HEK293 (cell line): Measurements from ENCODE around the gene RSPH1.

Experiments used
- GLIS2 ChIP-seq: fragments of 450-650 bp; formaldehyde crosslinking; IDR thresholded peaks from 2 replicates; pipeline ENCODE4 v1.5.1; 2016; ENCODE audit warnings: missing biosample characterization, missing genetic modification characterization
- KLF16 ChIP-seq: fragments of 450-650 bp; formaldehyde crosslinking; IDR thresholded peaks from 2 replicates; pipeline ENCODE4 v1.5.1; 2017; ENCODE audit warnings: missing biosample characterization, missing genetic modification characterization
- PRDM10 ChIP-seq: fragments of 450-650 bp; formaldehyde crosslinking; IDR thresholded peaks from 2 replicates; pipeline ENCODE4 v1.5.1; 2016; ENCODE audit warnings: missing biosample characterization, missing genetic modification characterization
- SCRT1 ChIP-seq: fragments of 450-650 bp; formaldehyde crosslinking; IDR thresholded peaks from 2 replicates; pipeline ENCODE4 v1.5.1; 2016; ENCODE audit warnings: missing biosample characterization, missing genetic modification characterization, borderline replicate concordance
- ZIC2 ChIP-seq: fragments of 450-650 bp; formaldehyde crosslinking; IDR thresholded peaks from 2 replicates; pipeline ENCODE4 v1.5.1; 2016; ENCODE audit warnings: missing biosample characterization, missing genetic modification characterization
- ZNF121 ChIP-seq: fragments of 450-650 bp; formaldehyde crosslinking; IDR thresholded peaks from 2 replicates; pipeline ENCODE4 v1.5.1; 2016; ENCODE audit warnings: missing biosample characterization, missing genetic modification characterization
- ZNF19 ChIP-seq: fragments of 450-650 bp; formaldehyde crosslinking; IDR thresholded peaks from 2 replicates; pipeline ENCODE4; 2016; ENCODE audit warnings: missing biosample characterization, missing genetic modification characterization, low read depth
- ZNF2 ChIP-seq: fragments of 450-650 bp; formaldehyde crosslinking; IDR thresholded peaks from 2 replicates; pipeline ENCODE4 v1.5.1; 2016; ENCODE audit warnings: missing biosample characterization, missing genetic modification characterization
- ZNF341 ChIP-seq: fragments of 450-650 bp; formaldehyde crosslinking; IDR thresholded peaks from 2 replicates; pipeline ENCODE4; 2016; ENCODE audit warnings: low read depth, missing biosample characterization, missing genetic modification characterization
- ZNF354C ChIP-seq: fragments of 450-650 bp; formaldehyde crosslinking; IDR thresholded peaks from 2 replicates; pipeline ENCODE4 v1.5.1; 2016; ENCODE audit warnings: missing biosample characterization, missing genetic modification characterization, low read depth, borderline replicate concordance
- ZNF391 ChIP-seq: fragments of 450-650 bp; formaldehyde crosslinking; IDR thresholded peaks from 2 replicates; pipeline ENCODE4 v1.5.1; 2016; ENCODE audit warnings: low read depth, missing biosample characterization, missing genetic modification characterization, borderline replicate concordance
- ZNF544 ChIP-seq: fragments of 450-650 bp; formaldehyde crosslinking; IDR thresholded peaks from 2 replicates; pipeline ENCODE4 v1.5.0; 2017; ENCODE audit warnings: missing biosample characterization, missing genetic modification characterization
- ZNF548 ChIP-seq: fragments of 450-650 bp; formaldehyde crosslinking; IDR thresholded peaks from 2 replicates; pipeline ENCODE4 v1.5.1; 2016; ENCODE audit warnings: missing biosample characterization, missing genetic modification characterization
- ZNF560 ChIP-seq: fragments of 450-650 bp; formaldehyde crosslinking; IDR thresholded peaks from 2 replicates; pipeline ENCODE4 v1.5.1; 2017; ENCODE audit warnings: missing biosample characterization, missing genetic modification characterization, borderline replicate concordance
- ZNF600 ChIP-seq: fragments of 450-650 bp; formaldehyde crosslinking; IDR thresholded peaks from 2 replicates; pipeline ENCODE4 v1.5.1; 2016; ENCODE audit warnings: missing biosample characterization, missing genetic modification characterization
- ZNF623 ChIP-seq: fragments of 450-650 bp; formaldehyde crosslinking; IDR thresholded peaks from 2 replicates; pipeline ENCODE4 v1.5.1; 2016; ENCODE audit warnings: missing biosample characterization, missing genetic modification characterization
- ZNF645 ChIP-seq: fragments of 450-650 bp; formaldehyde crosslinking; IDR thresholded peaks from 2 replicates; pipeline ENCODE4; 2016; ENCODE audit warnings: missing biosample characterization, missing genetic modification characterization
- ZNF792 ChIP-seq: fragments of 450-650 bp; formaldehyde crosslinking; IDR thresholded peaks from 2 replicates; pipeline ENCODE4 v1.5.1; 2016; ENCODE audit warnings: missing biosample characterization, missing genetic modification characterization
- TF ChIP-seq, protein P1 (sequence below): fragments of 450-650 bp; formaldehyde crosslinking; optimal IDR thresholded peaks from 2 replicates; pipeline ENCODE3; 2016; ENCODE audit warnings: missing biosample characterization, mild to moderate bottlenecking, missing genetic modification characterization
- TF ChIP-seq, protein P2 (sequence below): fragments of 450-650 bp; formaldehyde crosslinking; IDR thresholded peaks from 2 replicates; pipeline ENCODE4 v1.5.1; 2016; ENCODE audit warnings: missing biosample characterization, missing genetic modification characterization
- TF ChIP-seq, protein P3 (sequence below): fragments of 450-650 bp; formaldehyde crosslinking; IDR thresholded peaks from 2 replicates; pipeline ENCODE4 v1.5.1; 2016; ENCODE audit warnings: missing biosample characterization, missing genetic modification characterization, borderline replicate concordance
- TF ChIP-seq, protein P4 (sequence below): fragments of 450-650 bp; formaldehyde crosslinking; IDR thresholded peaks from 2 replicates; pipeline ENCODE4 v1.5.1; 2017; ENCODE audit warnings: missing biosample characterization, mild to moderate bottlenecking, missing genetic modification characterization, moderate library complexity
- TF ChIP-seq, protein P5 (sequence below): fragments of 450-650 bp; formaldehyde crosslinking; IDR thresholded peaks from 2 replicates; pipeline ENCODE4 v1.5.1; 2016; ENCODE audit warnings: missing biosample characterization, missing genetic modification characterization
- TF ChIP-seq, protein P6 (sequence below): fragments of 450-650 bp; formaldehyde crosslinking; IDR thresholded peaks from 2 replicates; pipeline ENCODE4 v1.5.1; 2017; ENCODE audit warnings: missing biosample characterization, missing genetic modification characterization

Gene RSPH1

GRCh38 chr21:42513985-42514882 is 18.2 kb upstream of the RSPH1 start (continued):
- TF ChIP-seq, protein P1, sequence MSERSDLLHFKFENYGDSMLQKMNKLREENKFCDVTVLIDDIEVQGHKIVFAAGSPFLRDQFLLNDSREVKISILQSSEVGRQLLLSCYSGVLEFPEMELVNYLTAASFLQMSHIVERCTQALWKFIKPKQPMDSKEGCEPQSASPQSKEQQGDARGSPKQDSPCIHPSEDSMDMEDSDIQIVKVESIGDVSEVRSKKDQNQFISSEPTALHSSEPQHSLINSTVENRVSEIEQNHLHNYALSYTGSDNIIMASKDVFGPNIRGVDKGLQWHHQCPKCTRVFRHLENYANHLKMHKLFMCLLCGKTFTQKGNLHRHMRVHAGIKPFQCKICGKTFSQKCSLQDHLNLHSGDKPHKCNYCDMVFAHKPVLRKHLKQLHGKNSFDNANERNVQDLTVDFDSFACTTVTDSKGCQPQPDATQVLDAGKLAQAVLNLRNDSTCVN (tag by site-specific recombination) = peak; percentile 83
- TF ChIP-seq ZNF391 (tag by site-specific recombination) (no peak), SCRT1 (tag by site-specific recombination) (no peak), ZNF623 (tag by site-specific recombination) (no peak; the same call in 1 of the 2 replicates), ZNF560 (tag by site-specific recombination) (no peak), ZNF600 (tag by site-specific recombination) (peak; percentile 93), GLIS2 (peak; percentile 67), KLF16 (peak; percentile 68), ZNF121 (tag by site-specific recombination) (no peak), ZNF19 (no peak), ZNF2 (tag by site-specific recombination) (0 out of 2 replicates have a peak, but pooled peaks have one; percentile 29), PRDM10 (tag by site-specific recombination) (peak; percentile 87), ZNF548 (tag by site-specific recombination) (no peak), ZNF792 (no peak), ZNF354C (no peak), ZNF544 (tag by site-specific recombination) (no peak), ZIC2 (tag by site-specific recombination) (peak; percentile 59), ZNF645 (no peak), ZNF341 (peak; percentile 66)
- TF ChIP-seq, protein P2, sequence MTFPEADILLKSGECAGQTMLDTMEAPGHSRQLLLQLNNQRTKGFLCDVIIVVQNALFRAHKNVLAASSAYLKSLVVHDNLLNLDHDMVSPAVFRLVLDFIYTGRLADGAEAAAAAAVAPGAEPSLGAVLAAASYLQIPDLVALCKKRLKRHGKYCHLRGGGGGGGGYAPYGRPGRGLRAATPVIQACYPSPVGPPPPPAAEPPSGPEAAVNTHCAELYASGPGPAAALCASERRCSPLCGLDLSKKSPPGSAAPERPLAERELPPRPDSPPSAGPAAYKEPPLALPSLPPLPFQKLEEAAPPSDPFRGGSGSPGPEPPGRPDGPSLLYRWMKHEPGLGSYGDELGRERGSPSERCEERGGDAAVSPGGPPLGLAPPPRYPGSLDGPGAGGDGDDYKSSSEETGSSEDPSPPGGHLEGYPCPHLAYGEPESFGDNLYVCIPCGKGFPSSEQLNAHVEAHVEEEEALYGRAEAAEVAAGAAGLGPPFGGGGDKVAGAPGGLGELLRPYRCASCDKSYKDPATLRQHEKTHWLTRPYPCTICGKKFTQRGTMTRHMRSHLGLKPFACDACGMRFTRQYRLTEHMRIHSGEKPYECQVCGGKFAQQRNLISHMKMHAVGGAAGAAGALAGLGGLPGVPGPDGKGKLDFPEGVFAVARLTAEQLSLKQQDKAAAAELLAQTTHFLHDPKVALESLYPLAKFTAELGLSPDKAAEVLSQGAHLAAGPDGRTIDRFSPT = no peak
- TF ChIP-seq, protein P3, sequence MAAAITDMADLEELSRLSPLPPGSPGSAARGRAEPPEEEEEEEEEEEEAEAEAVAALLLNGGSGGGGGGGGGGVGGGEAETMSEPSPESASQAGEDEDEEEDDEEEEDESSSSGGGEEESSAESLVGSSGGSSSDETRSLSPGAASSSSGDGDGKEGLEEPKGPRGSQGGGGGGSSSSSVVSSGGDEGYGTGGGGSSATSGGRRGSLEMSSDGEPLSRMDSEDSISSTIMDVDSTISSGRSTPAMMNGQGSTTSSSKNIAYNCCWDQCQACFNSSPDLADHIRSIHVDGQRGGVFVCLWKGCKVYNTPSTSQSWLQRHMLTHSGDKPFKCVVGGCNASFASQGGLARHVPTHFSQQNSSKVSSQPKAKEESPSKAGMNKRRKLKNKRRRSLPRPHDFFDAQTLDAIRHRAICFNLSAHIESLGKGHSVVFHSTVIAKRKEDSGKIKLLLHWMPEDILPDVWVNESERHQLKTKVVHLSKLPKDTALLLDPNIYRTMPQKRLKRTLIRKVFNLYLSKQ (tag by site-specific recombination) = no peak
- TF ChIP-seq, protein P4, sequence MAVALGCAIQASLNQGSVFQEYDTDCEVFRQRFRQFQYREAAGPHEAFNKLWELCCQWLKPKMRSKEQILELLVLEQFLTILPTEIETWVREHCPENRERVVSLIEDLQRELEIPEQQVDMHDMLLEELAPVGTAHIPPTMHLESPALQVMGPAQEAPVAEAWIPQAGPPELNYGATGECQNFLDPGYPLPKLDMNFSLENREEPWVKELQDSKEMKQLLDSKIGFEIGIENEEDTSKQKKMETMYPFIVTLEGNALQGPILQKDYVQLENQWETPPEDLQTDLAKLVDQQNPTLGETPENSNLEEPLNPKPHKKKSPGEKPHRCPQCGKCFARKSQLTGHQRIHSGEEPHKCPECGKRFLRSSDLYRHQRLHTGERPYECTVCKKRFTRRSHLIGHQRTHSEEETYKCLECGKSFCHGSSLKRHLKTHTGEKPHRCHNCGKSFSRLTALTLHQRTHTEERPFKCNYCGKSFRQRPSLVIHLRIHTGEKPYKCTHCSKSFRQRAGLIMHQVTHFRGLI (tag by site-specific recombination) = peak; percentile 62; the same call in 1 of the 2 replicates
- TF ChIP-seq, protein P5, sequence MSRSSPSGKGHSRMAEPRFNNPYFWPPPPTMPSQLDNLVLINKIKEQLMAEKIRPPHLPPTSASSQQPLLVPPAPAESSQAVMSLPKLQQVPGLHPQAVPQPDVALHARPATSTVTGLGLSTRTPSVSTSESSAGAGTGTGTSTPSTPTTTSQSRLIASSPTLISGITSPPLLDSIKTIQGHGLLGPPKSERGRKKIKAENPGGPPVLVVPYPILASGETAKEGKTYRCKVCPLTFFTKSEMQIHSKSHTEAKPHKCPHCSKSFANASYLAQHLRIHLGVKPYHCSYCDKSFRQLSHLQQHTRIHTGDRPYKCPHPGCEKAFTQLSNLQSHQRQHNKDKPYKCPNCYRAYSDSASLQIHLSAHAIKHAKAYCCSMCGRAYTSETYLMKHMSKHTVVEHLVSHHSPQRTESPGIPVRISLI (tag by site-specific recombination) = no peak
- TF ChIP-seq, protein P6, sequence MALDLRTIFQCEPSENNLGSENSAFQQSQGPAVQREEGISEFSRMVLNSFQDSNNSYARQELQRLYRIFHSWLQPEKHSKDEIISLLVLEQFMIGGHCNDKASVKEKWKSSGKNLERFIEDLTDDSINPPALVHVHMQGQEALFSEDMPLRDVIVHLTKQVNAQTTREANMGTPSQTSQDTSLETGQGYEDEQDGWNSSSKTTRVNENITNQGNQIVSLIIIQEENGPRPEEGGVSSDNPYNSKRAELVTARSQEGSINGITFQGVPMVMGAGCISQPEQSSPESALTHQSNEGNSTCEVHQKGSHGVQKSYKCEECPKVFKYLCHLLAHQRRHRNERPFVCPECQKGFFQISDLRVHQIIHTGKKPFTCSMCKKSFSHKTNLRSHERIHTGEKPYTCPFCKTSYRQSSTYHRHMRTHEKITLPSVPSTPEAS (tag by site-specific recombination) = no peak
